GM18907 (cell line): ENCODE data around the gene C22orf15.

Source experiments
- ATAC-seq: cut with Tn5 transposase; IDR thresholded peaks from one replicate; pipeline ENCODE4 v1.9.1; 2021; ENCODE audit warnings: mild to moderate bottlenecking, moderate library complexity; ENCODE audit not compliant: unreplicated experiment

Gene C22orf15

GRCh38 chr22:23786752-23787599 is 24.2 kb downstream of the C22orf15 start, which contains the start of gene SMARCB1:
SMARCB1 (plus strand) TSS chr22:23786966; CDS start chr22:23787170, 204 bp downstream.
- ATAC-seq, result peak; percentile 66

- peak; percentile 23 for ATAC-seq
These were observed 24.8 kb downstream of the C22orf15 start for GRCh38 chr22:23787600-23787896.

DNA sequence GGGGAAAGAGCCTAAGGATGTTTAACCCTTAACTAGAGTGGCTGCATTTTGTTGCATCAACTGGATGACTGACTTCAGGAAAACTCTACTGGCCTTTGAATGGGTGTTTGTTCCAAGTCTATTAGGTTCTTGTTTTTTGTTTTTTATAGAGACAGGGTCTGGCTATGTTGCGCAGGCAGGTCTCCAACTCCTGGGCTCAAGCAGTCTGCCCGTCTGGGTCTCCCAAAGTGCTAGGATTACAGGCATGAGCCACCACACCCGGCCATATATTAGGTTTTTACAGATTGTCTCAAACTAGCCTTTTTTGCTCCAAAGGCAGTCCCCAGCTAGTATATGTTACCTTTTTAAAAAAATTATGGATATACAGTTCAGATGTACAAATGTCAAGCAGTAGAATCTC is 25.1 kb downstream of the C22orf15 start:
- ATAC-seq, result no peak

- ATAC-seq, result no peak
These were observed 26.3 kb downstream of the C22orf15 start for GRCh38 chr22:23789121-23789520.

DNA sequence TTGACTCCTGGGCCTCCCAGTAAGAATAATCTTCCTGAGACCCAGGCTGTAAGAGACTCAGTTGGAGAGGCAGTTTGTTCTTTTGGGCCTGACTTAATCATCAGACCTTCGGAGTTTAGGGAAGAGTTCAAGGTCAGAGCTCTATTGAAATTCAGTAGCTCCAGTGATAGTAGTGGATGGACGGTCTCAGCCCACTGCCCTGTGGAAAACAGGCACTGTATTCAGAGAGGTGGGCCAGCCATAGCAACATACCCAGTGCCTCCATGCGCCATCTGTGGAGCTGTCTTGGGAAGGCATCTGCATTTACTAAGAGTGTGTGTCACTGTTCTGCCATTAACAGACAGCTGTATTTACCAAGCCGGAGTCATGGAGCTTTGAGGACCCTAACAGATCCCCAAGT is 26.8 kb downstream of the C22orf15 start:
- ATAC-seq, result no peak

DNA sequence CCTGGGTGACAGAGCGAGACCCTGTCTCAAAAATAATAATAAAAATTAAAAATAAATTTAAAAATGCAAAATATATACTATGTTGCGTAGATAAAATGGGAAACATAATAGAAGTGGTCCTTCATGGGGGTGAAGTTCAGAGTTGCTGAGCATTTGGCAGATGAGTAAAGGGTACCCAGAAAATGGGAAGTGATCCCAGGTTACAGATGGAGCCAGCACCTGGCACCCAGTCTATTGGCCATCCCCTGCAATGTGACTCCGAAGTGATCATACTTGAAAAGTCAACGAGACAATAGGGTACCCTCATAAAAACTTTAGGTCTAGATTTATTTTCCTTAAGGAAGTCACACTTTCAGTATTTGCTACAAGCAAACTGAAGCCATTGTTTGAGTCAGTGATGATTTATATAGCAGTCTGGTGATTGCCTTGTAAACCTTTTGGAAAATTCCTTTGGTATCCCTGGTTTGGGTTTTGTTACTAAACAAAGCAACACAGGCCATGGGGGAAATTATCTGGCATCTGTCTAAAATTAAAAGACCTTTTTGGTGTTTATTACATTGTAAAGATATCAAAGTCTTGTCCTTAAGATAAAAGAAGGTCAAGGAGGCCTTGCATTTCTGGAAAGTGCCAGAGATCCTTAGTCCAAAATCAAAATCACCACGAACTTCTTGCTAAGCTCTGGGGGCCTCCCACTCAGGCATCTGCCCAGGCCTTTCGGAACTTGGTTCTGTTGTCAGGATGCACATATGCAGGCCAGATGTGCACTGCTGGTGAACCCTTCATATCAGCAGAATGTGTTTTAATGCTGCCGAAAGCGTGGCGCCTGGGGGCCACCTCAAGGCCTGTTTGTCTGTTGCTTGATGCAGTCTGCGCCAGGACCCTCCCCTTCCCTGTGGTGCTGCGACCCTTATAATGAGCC is 28.3 kb downstream of the C22orf15 start:
- ATAC-seq, result no peak

DNA sequence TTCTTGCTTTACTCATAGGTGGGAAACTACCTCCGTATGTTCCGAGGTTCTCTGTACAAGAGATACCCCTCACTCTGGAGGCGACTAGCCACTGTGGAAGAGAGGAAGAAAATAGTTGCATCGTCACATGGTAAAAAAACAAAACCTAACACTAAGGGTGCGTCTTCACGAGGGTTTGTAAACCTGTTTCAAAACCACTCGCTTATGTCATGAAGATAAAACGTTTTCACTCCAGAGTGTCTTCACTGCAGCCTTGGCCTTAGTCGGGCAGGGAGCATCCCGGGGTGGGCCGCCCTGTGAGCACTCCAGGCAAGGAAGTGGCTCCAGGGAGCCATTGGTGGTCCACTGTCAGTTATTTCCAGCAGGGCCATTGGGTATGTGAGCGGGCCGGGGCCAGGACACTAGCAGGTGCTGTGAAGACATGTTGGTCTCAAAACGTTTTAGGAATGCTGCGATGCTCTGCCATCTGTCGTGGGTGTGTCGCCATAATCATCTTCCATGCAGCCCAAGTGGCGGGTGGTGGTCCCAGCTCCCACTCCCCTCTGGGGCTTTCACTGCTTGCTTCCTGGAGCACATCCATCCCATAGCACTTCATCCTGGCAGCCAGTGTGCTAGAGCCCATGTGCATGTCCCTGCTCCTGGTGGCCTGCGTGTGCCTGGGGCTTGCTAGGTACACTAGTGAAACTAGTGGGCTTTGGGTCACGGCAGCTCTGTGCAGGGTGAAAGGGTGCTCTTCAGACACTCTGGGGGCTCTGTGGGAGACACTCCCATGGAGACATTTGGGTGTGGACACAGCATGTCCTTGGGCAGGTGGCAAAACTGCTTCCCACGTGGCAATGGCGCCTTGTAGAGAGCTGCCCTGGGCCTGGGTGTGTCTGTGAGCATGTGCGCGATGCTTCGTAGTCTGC is 29.2 kb downstream of the C22orf15 start:
- ATAC-seq, result no peak

DNA sequence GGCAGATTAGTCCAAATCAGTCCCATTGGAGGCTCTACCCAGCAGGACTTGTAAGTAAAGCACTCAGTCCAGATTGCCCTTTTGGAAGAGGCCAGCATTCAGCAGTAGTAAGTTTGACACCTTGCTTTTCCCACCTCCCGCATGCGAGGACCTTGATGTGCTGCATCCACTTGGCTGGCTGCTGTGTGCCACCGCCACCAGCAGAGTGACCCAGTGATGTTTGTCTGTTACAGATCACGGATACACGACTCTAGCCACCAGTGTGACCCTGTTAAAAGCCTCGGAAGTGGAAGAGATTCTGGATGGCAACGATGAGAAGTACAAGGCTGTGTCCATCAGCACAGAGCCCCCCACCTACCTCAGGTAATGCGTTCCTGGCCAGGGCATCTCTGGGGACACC is 30.5 kb downstream of the C22orf15 start:
- no peak for ATAC-seq

DNA sequence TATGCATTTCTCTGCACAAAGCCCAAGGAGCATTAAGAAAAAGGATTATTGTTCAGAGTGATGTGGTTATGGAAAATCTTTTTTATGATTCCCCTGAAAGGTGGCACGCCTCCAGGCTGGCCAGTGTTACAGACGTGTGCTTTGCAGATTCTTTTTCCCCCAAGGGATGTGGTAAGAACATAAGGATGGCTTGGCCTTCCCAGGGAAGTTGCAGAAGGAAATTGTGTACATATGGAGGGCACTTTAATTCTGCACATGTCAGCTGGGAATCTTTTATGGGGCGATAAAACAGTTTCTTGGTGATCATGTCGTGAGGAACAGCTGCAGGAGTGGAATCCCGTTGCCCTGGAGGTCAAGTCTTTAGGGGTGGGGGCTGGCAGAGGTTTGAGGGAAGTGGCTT is 33.7 kb downstream of the C22orf15 start:
- ATAC-seq, result no peak

DNA sequence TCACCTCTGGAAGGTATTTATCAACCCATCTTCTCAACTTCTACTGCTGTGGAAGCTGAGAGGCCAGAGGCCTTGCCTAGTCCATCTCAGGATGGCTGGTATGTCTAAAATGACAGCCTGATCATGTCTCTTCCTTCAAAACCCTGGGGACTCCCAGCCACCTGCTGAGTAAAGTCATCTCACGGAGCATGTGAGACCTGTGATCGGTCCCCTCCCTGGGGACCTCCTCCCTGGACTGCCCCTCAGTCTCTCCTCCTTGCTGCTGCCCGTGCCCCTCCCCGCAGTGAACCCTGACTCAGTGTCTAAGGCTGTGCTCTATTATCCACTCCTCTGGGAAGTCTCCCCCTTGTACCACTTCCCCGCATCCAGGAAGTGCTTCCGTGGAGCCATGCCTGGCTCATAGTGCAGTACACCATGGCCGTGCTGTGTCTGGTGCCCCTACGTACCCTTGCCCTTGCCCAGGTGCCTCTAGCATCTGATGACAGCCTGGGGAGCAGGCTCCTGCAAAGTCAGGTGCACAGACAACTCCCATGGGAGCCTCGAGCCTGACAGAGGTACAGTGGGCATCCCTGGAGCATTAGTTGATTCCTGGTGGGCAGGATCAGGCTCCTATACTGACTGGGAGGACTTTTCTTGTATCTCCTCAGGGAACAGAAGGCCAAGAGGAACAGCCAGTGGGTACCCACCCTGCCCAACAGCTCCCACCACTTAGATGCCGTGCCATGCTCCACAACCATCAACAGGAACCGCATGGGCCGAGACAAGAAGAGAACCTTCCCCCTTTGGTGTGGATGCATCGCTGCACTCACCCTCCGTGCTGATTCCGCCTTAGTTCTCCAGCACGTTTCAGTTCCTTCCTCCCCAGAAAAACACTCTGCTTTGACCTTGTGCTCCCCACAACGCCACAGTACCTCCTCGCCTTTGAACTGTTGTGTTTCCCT is 37.8 kb downstream of the C22orf15 start:
- ATAC-seq, result peak; percentile 69

- no peak for ATAC-seq
These were observed 38.5 kb downstream of the C22orf15 start for GRCh38 chr22:23801238-23801821.

DNA sequence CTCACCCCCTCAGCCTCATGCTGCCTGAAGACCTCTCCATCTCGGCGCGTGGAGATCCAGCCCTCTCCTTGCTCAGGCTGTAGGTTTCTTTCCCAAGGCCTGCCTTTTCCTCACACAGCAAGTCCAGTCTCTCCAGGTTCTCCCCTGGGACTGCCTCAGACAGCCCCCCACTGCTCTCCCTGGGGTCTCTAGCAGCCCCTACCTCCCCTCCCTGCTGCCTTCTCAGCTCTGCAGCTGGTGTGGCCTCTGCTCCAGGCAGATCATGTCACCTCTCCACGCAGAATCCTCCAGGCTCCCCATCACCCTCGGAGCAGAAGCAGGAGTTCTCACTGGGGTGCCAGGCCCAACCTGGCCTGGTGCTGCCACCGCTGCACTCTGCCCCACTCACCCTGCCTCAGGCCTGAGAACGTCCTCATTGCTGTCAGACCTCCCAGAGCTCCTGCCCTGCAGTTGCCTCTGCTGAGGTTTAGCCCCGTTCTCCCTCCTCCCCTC is 39.1 kb downstream of the C22orf15 start:
- ATAC-seq, result no peak

DNA sequence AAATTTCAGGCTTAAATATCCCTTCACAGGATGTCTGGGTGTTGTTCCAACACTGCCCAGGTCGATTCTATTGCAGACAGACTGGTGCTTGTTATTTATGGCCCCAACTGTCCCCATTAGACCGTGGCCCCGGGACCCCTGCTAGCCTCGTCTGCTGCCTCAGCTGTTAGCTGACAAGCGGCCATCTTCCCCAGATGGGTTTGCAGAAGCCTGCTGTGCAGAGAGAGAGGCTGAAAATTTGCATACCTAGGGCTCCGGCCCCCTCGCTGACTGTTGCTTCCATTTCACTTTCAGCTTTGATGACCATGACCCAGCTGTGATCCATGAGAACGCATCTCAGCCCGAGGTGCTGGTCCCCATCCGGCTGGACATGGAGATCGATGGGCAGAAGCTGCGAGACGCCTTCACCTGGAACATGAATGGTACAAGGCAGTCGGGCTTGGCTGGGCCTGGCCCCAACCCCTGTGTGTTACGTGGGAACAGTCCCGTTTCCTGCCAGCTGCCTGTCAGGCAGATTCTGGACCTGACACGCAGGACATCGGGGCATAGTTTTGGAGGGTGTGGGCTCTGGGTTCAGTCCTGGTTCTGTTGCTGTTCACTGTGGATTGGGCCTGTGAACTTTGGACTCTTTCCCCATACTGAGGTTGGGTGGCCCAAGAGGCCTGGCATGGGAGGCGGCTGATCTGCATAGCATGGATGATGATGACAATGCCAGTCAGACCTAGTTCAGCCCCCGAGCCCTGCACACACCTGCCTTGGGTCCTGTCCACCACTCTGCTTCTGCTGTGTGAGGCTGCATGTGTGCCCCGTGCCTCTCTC is 40.4 kb downstream of the C22orf15 start:
- ATAC-seq, result no peak

GRCh38 chr22:23804781-23805291 is 42.0 kb downstream of the C22orf15 start:
- ATAC-seq, result no peak

DNA sequence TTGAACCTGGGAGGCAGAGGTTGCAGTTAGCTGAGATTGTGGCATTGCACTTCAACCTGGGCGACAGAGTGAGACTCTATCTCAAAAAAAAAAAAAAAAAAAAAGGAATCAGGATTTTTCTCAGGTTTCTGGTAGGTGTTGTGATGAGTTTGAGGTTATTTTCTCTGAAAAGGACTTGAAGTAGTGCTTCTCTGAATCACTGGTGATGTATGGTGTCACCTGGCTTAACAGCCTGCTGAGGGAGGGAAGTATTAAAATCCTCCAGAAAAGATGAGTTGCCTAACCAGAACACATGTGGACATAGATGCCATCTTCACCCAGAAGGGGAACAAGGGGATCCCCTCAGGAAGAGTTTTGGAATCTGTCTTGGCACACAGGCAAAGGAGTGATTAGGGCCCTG is 44.0 kb downstream of the C22orf15 start:
- no peak for ATAC-seq

DNA sequence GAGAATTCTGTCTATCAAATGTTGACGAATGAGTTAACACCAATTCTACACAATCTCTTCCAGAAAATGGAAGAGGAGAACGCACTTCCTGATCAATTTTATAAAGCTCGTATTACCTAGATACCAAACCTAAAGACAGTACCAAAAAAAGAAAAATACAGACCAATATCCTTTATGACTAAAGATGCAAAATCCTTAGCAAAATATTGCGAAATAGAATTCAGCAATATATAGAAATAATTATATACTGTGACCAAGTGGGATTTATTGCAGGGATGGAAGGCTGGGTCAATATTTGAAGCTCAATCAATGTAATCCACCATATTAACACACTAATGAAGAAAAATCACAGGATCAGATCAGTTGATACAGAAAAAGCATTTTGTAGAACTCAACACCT is 49.6 kb downstream of the C22orf15 start:
- no peak for ATAC-seq
